CD14-positive monocyte (primary cell): ENCODE data around the gene CD93. TPM values are rescaled to one million over a fixed set of nuclear protein-coding genes. Genes with fewer than 3 reads are reported as not detected.

Experiments
- DNase-seq, 3 donors: peaks; one replicate each; pipeline ENCODE4 v3.0.0-alpha.2; 2011 to 2022
- H2AFZ ChIP-seq: 2 replicates; pipeline ENCODE4 v1.6.0; 2012; ENCODE audit warnings: mild to moderate bottlenecking, low read depth, low read length, inconsistent platforms; ENCODE audit not compliant: insufficient read depth, poor library complexity, severe bottlenecking
- H3K27ac ChIP-seq, 2 donors: 1 replicate in 1 of 2; 2 replicates in 1 of 2; pipeline ENCODE4 v1.5.1; 2012 to 2013; ENCODE audit warnings: low read length in 2 of 2, control low read depth in 1 of 2, inconsistent platforms in 1 of 2, low read depth in 1 of 2, mild to moderate bottlenecking in 1 of 2
- H3K27me3 ChIP-seq, 2 donors: one replicate each; pipeline versions ENCODE4 v1.6.0 to v1.6.1; 2011 to 2013; ENCODE audit warnings: low read length in 2 of 2; ENCODE audit not compliant: control insufficient read depth in 2 of 2, insufficient read depth in 2 of 2
- H3K36me3 ChIP-seq, 2 donors: replicated peaks in 1 of 2; 1 replicate in 1 of 2; 2 replicates in 1 of 2; pipeline versions ENCODE4 v1.5.1 to v1.6.1; 2012 to 2013; ENCODE audit warnings: low read length in 2 of 2, control low read depth in 1 of 2, inconsistent platforms in 1 of 2, mild to moderate bottlenecking in 1 of 2; ENCODE audit not compliant: insufficient read depth in 2 of 2, control insufficient read depth in 1 of 2
- H3K4me1 ChIP-seq, 2 donors: 1 replicate in 1 of 2; 2 replicates in 1 of 2; pipeline versions ENCODE4 v1.5.1 to v1.6.1; 2012 to 2013; ENCODE audit warnings: low read length in 2 of 2, control low read depth in 1 of 2, inconsistent platforms in 1 of 2, mild to moderate bottlenecking in 1 of 2, moderate library complexity in 1 of 2; ENCODE audit not compliant: insufficient read depth in 2 of 2, control insufficient read depth in 1 of 2
- H3K4me2 ChIP-seq: replicated peaks from 2 replicates; pipeline ENCODE3; 2012; ENCODE audit warnings: low read length, moderate library complexity, mild to moderate bottlenecking; ENCODE audit not compliant: poor library complexity, severe bottlenecking; ENCODE audit errors: extremely low read depth
- H3K4me3 ChIP-seq, 3 experiments: fragments of 200-600 bp in 1 of 3; sonication (generic) in 1 of 3; replicated peaks in 1 of 3; 1 replicate in 2 of 3; 2 replicates in 1 of 3; pipeline ENCODE4 v1.5.1; 2011 to 2013; ENCODE audit warnings: low read length in 3 of 3, mild to moderate bottlenecking in 3 of 3, control low read depth in 2 of 3, low read depth in 2 of 3, inconsistent platforms in 1 of 3, moderate library complexity in 1 of 3
- H3K79me2 ChIP-seq: 2 replicates; pipeline ENCODE4 v1.6.0; 2012; ENCODE audit warnings: mild to moderate bottlenecking, control low read depth, inconsistent platforms, low read length, moderate library complexity; ENCODE audit not compliant: insufficient read depth
- H3K9ac ChIP-seq: 2 replicates; pipeline ENCODE4 v1.6.0; 2017; ENCODE audit warnings: low read length, mild to moderate bottlenecking; ENCODE audit not compliant: insufficient read depth, poor library complexity, severe bottlenecking
- H3K9me3 ChIP-seq, 2 donors: replicated peaks in 1 of 2; 1 replicate in 1 of 2; 2 replicates in 1 of 2; pipeline versions ENCODE4 v1.5.1 to v1.6.1; 2012 to 2013; ENCODE audit warnings: low read length in 2 of 2, control low read depth in 1 of 2; ENCODE audit not compliant: control insufficient read depth in 1 of 2, insufficient read depth in 1 of 2
- H4K20me1 ChIP-seq: 2 replicates; pipeline ENCODE4 v1.6.0; 2012; ENCODE audit warnings: mild to moderate bottlenecking, low read length, control low read depth, moderate library complexity; ENCODE audit not compliant: insufficient read depth
- H3K27ac Mint-ChIP-seq, 7 donors: one replicate each; pipeline ENCODE4 v1.8.0; 2020; ENCODE audit warnings: mild to moderate bottlenecking in 7 of 7, mixed read lengths in 7 of 7, moderate library complexity in 6 of 7, inconsistent platforms in 2 of 7
- H3K27me3 Mint-ChIP-seq, 3 donors: one replicate each; pipeline ENCODE4 v1.8.0; 2021 to 2022; ENCODE audit warnings: low read depth in 3 of 3, mild to moderate bottlenecking in 3 of 3, mixed read lengths in 3 of 3, moderate library complexity in 3 of 3, inconsistent platforms in 1 of 3
- H3K36me3 Mint-ChIP-seq, 2 donors: one replicate each; pipeline ENCODE4 v1.8.0; 2020; ENCODE audit warnings: mixed read lengths in 2 of 2, inconsistent platforms in 1 of 2, mild to moderate bottlenecking in 1 of 2
- H3K4me1 Mint-ChIP-seq: one replicate; pipeline ENCODE4 v1.8.0; 2020; ENCODE audit warnings: mild to moderate bottlenecking, mixed read lengths
- H3K4me3 Mint-ChIP-seq, 2 donors: one replicate each; pipeline ENCODE4 v1.8.0; 2020; ENCODE audit warnings: mild to moderate bottlenecking in 2 of 2, mixed read lengths in 2 of 2, moderate library complexity in 1 of 2
- H3K9me3 Mint-ChIP-seq, 7 donors: one replicate each; pipeline ENCODE4 v1.8.0; 2020 to 2022; ENCODE audit warnings: mixed read lengths in 7 of 7, mild to moderate bottlenecking in 6 of 7, moderate library complexity in 6 of 7, inconsistent platforms in 2 of 7
- WGBS: methylation state at CpG from one replicate; pipeline ENCODE4 v1.1.5; 2013; ENCODE audit warnings: missing lambda C conversion rate; ENCODE audit not compliant: insufficient coverage; 5-methylcytosine and 5-hydroxymethylcytosine counted together
- intact Hi-C, 2 donors: fragments of 100-400 bp; cut with micrococcal nuclease; formaldehyde crosslinking; loops; one replicate each; pipeline versions ENCODE4 v1.15.0 to v1.15.1; 2023
- polyA plus RNA-seq, 3 donors: library from polyadenylated mRNA; depleted of rRNA in 1 of 3; unstranded in 2 of 3; stranded (reverse) in 1 of 3; fragments of 300-500 nt in 2 of 3; fragments of >200 nt in 1 of 3; fragmentation: Illumina TruSeq in 2 of 3; gene quantifications; 1 replicate in 2 of 3; 2 replicates in 1 of 3; pipeline ENCODE4 v1.2.3, GENCODE V29; 2012 to 2021
- TF ChIP-seq, protein P1 (sequence below): fragments of 200-600 bp; IDR thresholded peaks from one replicate; pipeline ENCODE4 v1.8.0; 2022; ENCODE audit warnings: antibody characterized with exemption, mild to moderate bottlenecking

CD93 gene
- polyA plus RNA-seq, 3 donors: 26.0 to 170 (median 48.9) TPM

DNA sequence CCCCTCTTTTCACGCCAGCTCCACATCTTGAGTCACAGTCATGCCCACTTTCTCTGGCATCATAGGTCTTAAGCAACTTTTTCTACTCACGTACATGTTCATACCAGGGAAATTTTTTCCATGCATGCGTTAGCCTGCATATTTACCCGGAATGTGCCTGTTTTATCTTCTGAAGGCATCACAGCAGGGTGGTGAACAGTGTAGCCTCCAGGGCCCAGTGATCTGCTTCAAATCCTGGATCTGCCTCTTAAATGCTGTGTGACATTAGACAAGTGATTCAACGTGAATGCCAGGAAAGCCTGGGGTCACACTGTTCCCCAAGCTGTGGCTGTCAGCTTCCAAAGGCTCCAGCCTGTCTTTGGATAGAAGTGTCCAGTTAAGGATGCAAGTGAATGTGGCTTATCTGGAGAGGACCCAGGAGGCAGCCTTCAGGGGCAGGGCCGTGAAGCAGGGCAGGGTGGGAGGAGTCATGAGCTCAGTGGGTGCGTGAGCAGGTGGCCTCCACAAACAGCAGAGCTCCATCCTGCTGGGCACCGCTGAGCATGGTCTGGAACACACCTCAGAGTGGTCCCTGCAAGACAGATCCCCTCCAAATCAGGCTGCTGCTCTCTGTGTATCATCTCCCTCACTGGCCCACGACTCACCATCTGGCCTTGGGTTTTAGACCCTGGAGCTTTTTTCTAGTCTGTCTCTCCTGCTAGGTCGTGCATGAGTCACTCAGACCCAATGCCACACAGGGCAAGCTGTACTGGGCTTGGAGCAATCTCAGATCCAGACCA is 30.4 kb upstream of the CD93 start:
- peak overlapping the region; percentile 96 to 100 for H3K27ac ChIP-seq
- H3K36me3 Mint-ChIP-seq: peaks cover 0 to 14% of the 10 kb centered on the region in 2 donors
- peak overlapping the region in 1 of 3 experiments; percentile 0 for H3K4me3 ChIP-seq
- 52% methylated on average over 10 of the region's 10 CpGs for WGBS
- H3K9ac ChIP-seq: peak overlapping the region; percentile 75
- peak overlapping the region; percentile 5 for H3K4me2 ChIP-seq
- H3K4me1 ChIP-seq: peaks cover 87 to 91% of the 10 kb centered on the region in 2 donors
- no peaks in the 10 kb centered on the region for H3K27me3 Mint-ChIP-seq
- H3K36me3 ChIP-seq: no peaks in the 10 kb centered on the region
- intact Hi-C loops: loop anchor here (1.0 to 5.0 kb wide), 3 partner anchors 9 to 36 kb away; no protein-coding TSS in a partner anchor
- H3K9me3 Mint-ChIP-seq: peaks cover 0 to 3% (median 0%) of the 10 kb centered on the region in 7 donors
- H3K4me3 Mint-ChIP-seq: peak overlapping the region; percentile 38 to 44
- DNase-seq: peak; percentile 85 to 95 (median 86)
- peaks cover 88% of the 10 kb centered on the region for H3K4me1 Mint-ChIP-seq
- H3K9me3 ChIP-seq: no peaks in the 10 kb centered on the region
- no peaks in the 10 kb centered on the region for H3K27me3 ChIP-seq
- no peaks in the 10 kb centered on the region for H3K79me2 ChIP-seq
- peak overlapping the region; percentile 96 to 100 (median 98) for H3K27ac Mint-ChIP-seq
- TF ChIP-seq, protein P1, sequence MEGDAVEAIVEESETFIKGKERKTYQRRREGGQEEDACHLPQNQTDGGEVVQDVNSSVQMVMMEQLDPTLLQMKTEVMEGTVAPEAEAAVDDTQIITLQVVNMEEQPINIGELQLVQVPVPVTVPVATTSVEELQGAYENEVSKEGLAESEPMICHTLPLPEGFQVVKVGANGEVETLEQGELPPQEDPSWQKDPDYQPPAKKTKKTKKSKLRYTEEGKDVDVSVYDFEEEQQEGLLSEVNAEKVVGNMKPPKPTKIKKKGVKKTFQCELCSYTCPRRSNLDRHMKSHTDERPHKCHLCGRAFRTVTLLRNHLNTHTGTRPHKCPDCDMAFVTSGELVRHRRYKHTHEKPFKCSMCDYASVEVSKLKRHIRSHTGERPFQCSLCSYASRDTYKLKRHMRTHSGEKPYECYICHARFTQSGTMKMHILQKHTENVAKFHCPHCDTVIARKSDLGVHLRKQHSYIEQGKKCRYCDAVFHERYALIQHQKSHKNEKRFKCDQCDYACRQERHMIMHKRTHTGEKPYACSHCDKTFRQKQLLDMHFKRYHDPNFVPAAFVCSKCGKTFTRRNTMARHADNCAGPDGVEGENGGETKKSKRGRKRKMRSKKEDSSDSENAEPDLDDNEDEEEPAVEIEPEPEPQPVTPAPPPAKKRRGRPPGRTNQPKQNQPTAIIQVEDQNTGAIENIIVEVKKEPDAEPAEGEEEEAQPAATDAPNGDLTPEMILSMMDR: no peak
- no peak overlapping the region for H2AFZ ChIP-seq
- no peaks in the 10 kb centered on the region for H4K20me1 ChIP-seq

DNA sequence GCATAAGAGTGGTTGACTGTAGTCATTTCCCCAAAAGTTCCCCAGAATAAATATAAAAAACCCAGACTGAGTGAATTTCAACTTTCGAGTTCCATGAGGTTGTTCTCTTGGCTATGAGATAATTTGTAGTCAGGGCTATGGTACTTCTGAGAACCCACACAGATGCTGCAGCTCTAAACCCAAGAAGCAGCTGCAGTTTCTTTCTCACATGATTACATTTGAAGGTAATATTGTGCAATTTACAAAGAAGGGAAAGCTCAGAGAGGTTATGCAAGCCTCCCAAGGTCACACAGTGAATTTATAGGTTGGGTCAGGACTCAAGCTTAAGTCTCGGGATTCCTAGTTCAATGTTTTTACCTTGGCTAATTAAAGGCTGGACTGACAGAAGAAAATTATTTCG is 29.7 kb upstream of the CD93 start:
- Histone ChIP-seq H3K4me3 (no peak overlapping the region), H3K36me3 (no peaks in the 10 kb centered on the region), H3K9ac (peak overlapping the region; percentile 75), H3K4me1 (peaks cover 81 to 85% of the 10 kb centered on the region in 2 donors), H2AFZ (no peak overlapping the region), H3K27ac (peak overlapping the region; percentile 96 to 100), H3K4me2 (peak overlapping the region; percentile 5), H3K27me3 (no peaks in the 10 kb centered on the region), H4K20me1 (no peaks in the 10 kb centered on the region), H3K9me3 (no peaks in the 10 kb centered on the region), H3K79me2 (no peaks in the 10 kb centered on the region)
- DNase-seq: peak; percentile 81 to 93 (median 92)
- intact Hi-C loops: loop anchor here (5.0 kb wide), 2 partner anchors 34 to 36 kb away; no protein-coding TSS in a partner anchor
- H3K27me3 Mint-ChIP-seq: no peaks in the 10 kb centered on the region
- peak overlapping the region; percentile 96 to 100 (median 98) for H3K27ac Mint-ChIP-seq
- peak overlapping the region; percentile 38 to 44 for H3K4me3 Mint-ChIP-seq
- H3K36me3 Mint-ChIP-seq: peaks cover 0 to 11% of the 10 kb centered on the region in 2 donors
- TF ChIP-seq, protein P1: no peak
- 50% methylated on average over 2 of the region's 3 CpGs for WGBS
- peaks cover 0 to 3% (median 0%) of the 10 kb centered on the region in 7 donors for H3K9me3 Mint-ChIP-seq
- peaks cover 82% of the 10 kb centered on the region for H3K4me1 Mint-ChIP-seq
